SK-N-SH (cell line): Measurements from ENCODE around the gene HOMER3. TPM values are rescaled to one million over a fixed set of nuclear protein-coding genes. Genes with fewer than 3 reads are reported as not detected.

Experiments used
- CTCF ChIA-PET: fragments of 300-600, 350-600 bp; formaldehyde crosslinking; extraction: SDS; loops from one replicate; lab custom pipeline; 2021; lab: Yijun Ruan, JAX
- POLR2A ChIA-PET: fragments of 350-600 bp; sonication (Branson Sonifier 250); formaldehyde crosslinking; extraction: SDS; loops from one replicate; lab custom pipeline; 2020; ENCODE audit warnings: antibody characterized with exemption, inconsistent platforms; lab: Yijun Ruan, JAX
- DNase-seq: peaks from one replicate; pipeline ENCODE4 v3.0.0; 2012
- H2AFZ ChIP-seq: fragments of 200-600 bp; sonication (generic); 2 replicates; pipeline ENCODE4 v1.8.1; 2016; ENCODE audit warnings: antibody characterized with exemption, mild to moderate bottlenecking, low read depth
- H3F3A ChIP-seq: fragments of 200-600 bp; sonication (generic); replicated peaks from 2 replicates; pipeline ENCODE3; 2016; ENCODE audit warnings: antibody characterized with exemption, mild to moderate bottlenecking; ENCODE audit not compliant: insufficient read depth
- H3K27ac ChIP-seq, 2 experiments: fragments of 200-500 bp in 1 of 2; fragments of 200-600 bp in 1 of 2; sonication (Bioruptor generic) in 1 of 2; sonication (generic), shearing (Covaris generic) in 1 of 2; 2 replicates each; pipeline versions ENCODE4 v1.5.1 to v1.6.1; 2014 to 2016; ENCODE audit warnings: low read depth in 2 of 2, inconsistent platforms in 1 of 2, low read length in 1 of 2, mild to moderate bottlenecking in 1 of 2, mixed read lengths in 1 of 2
- H3K27me3 ChIP-seq: fragments of 200-600 bp; sonication (generic), shearing (Covaris generic); 2 replicates; pipeline ENCODE4 v1.6.1; 2016; ENCODE audit warnings: mixed run types; ENCODE audit not compliant: insufficient read depth
- H3K36me3 ChIP-seq, 2 experiments: fragments of 200-500 bp in 1 of 2; fragments of 200-600 bp in 1 of 2; sonication (Bioruptor generic) in 1 of 2; sonication (generic) in 1 of 2; replicated peaks in 1 of 2; 2 replicates each; pipeline versions ENCODE3 to v1.5.1; 2014 to 2016; ENCODE audit warnings: low read length in 1 of 2, mild to moderate bottlenecking in 1 of 2; ENCODE audit not compliant: insufficient read depth in 2 of 2, control insufficient read depth in 1 of 2
- H3K4me1 ChIP-seq, 2 experiments: fragments of 200-500 bp in 1 of 2; fragments of 200-600 bp in 1 of 2; sonication (Bioruptor generic) in 1 of 2; sonication (generic), shearing (Covaris generic) in 1 of 2; 2 replicates each; pipeline versions ENCODE4 v1.5.1 to v1.6.1; 2014 to 2016; ENCODE audit warnings: low read depth in 1 of 2, low read length in 1 of 2, mixed run types in 1 of 2; ENCODE audit not compliant: insufficient read depth in 2 of 2, control insufficient read depth in 1 of 2
- H3K4me2 ChIP-seq: fragments of 200-600 bp; sonication (generic), shearing (Covaris generic); 2 replicates; pipeline ENCODE4 v1.6.1; 2017; ENCODE audit warnings: mixed run types
- H3K4me3 ChIP-seq, 2 experiments: fragments of 200-500 bp in 1 of 2; fragments of 200-600 bp in 1 of 2; sonication (Bioruptor generic) in 1 of 2; sonication (generic), shearing (Covaris generic) in 1 of 2; 2 replicates each; pipeline versions ENCODE4 v1.5.1 to v1.8.1; 2014 to 2016; ENCODE audit warnings: low read depth in 2 of 2, inconsistent platforms in 1 of 2, low read length in 1 of 2, mild to moderate bottlenecking in 1 of 2, mixed read lengths in 1 of 2, moderate library complexity in 1 of 2
- H3K79me2 ChIP-seq: fragments of 200-600 bp; sonication (generic); 2 replicates; pipeline ENCODE4 v1.8.1; 2017; ENCODE audit warnings: mild to moderate bottlenecking; ENCODE audit not compliant: insufficient read depth
- H3K9ac ChIP-seq: fragments of 200-600 bp; sonication (generic); 2 replicates; pipeline ENCODE4 v1.6.1; 2017; ENCODE audit warnings: mixed run types
- H3K9me2 ChIP-seq: fragments of 200-600 bp; sonication (generic); 2 replicates; pipeline ENCODE4 v1.6.1; 2017; ENCODE audit warnings: mixed run types
- H3K9me3 ChIP-seq: fragments of 200-600 bp; sonication (generic); 2 replicates; pipeline ENCODE4 v1.6.1; 2017; ENCODE audit warnings: mixed run types, mild to moderate bottlenecking, moderate library complexity
- H4K20me1 ChIP-seq: fragments of 200-600 bp; sonication (generic); 2 replicates; pipeline ENCODE4 v1.6.1; 2017; ENCODE audit warnings: mild to moderate bottlenecking, mixed run types; ENCODE audit not compliant: insufficient read depth
- CTCF ChIP-seq: fragments of 200-600 bp; sonication (generic); IDR thresholded peaks from 2 replicates; pipeline ENCODE4 v1.6.1; 2017; ENCODE audit warnings: antibody characterized with exemption, mild to moderate bottlenecking, moderate library complexity
- EP300 ChIP-seq, 2 experiments: IDR thresholded peaks; 2 replicates each; pipeline versions ENCODE4 v1.4.0 to v1.6.1; 2012; ENCODE audit warnings: borderline replicate concordance in 1 of 2, low read depth in 1 of 2, low read length in 1 of 2
- FOSL2 ChIP-seq: IDR thresholded peaks from 2 replicates; pipeline ENCODE4 v1.4.0; 2012; ENCODE audit warnings: low read depth, mild to moderate bottlenecking, moderate library complexity, borderline replicate concordance
- FOXJ3 ChIP-seq: sonication (generic); formaldehyde crosslinking; IDR thresholded peaks from 2 replicates; pipeline ENCODE4 v1.5.1; 2020; ENCODE audit warnings: mild to moderate bottlenecking, missing genetic modification reagents
- FOXM1 ChIP-seq: IDR thresholded peaks from 2 replicates; pipeline ENCODE4 v1.4.0; 2012; ENCODE audit warnings: low read depth, mild to moderate bottlenecking
- GABPA ChIP-seq: IDR thresholded peaks from 2 replicates; pipeline ENCODE4 v1.4.0; 2012; ENCODE audit warnings: low read depth, mild to moderate bottlenecking
- GATA2 ChIP-seq: sonication (generic); formaldehyde crosslinking; IDR thresholded peaks from 2 replicates; pipeline ENCODE4 v1.5.0; 2020; ENCODE audit warnings: mild to moderate bottlenecking, missing genetic modification reagents
- IRF3 ChIP-seq: fragments of 150-350 bp; IDR thresholded peaks from 2 replicates; pipeline ENCODE4 v1.6.1; 2016; ENCODE audit warnings: mild to moderate bottlenecking, low read depth, low read length
- JUND ChIP-seq: IDR thresholded peaks from 2 replicates; pipeline ENCODE4 v1.4.0; 2012
- MEF2A ChIP-seq: IDR thresholded peaks from 2 replicates; pipeline ENCODE4 v1.4.0; 2012; ENCODE audit warnings: low read depth, borderline replicate concordance
- MXI1 ChIP-seq: IDR thresholded peaks from 2 replicates; pipeline ENCODE4 v1.6.1; 2012; ENCODE audit warnings: mild to moderate bottlenecking, low read depth, low read length, improper control_type of control experiment
- RAD21 ChIP-seq: IDR thresholded peaks from 2 replicates; pipeline ENCODE4 v1.6.1; 2012; ENCODE audit warnings: mild to moderate bottlenecking, low read length
- RCOR1 ChIP-seq: fragments of 150-350 bp; IDR thresholded peaks from 2 replicates; pipeline ENCODE4 v1.6.1; 2017; ENCODE audit warnings: antibody characterized with exemption, low read length
- RXRA ChIP-seq: IDR thresholded peaks from 2 replicates; pipeline ENCODE4 v1.4.0; 2012; ENCODE audit warnings: low read depth, mild to moderate bottlenecking, borderline replicate concordance
- SIN3A ChIP-seq: IDR thresholded peaks from 2 replicates; pipeline ENCODE4 v1.6.1; 2012; ENCODE audit warnings: low read depth, mild to moderate bottlenecking, low read length, moderate library complexity, borderline replicate concordance
- SMC3 ChIP-seq: IDR thresholded peaks from 2 replicates; pipeline ENCODE4 v1.6.1; 2012; ENCODE audit warnings: low read depth, low read length, improper control_type of control experiment
- TCF12 ChIP-seq: IDR thresholded peaks from 2 replicates; pipeline ENCODE4 v1.4.0; 2012
- USF1 ChIP-seq: IDR thresholded peaks from 2 replicates; pipeline ENCODE4 v1.4.0; 2012; ENCODE audit warnings: low read depth, borderline replicate concordance
- ZBTB33 ChIP-seq: IDR thresholded peaks from 2 replicates; pipeline ENCODE4 v1.4.0; 2012; ENCODE audit warnings: low read depth, borderline replicate concordance
- WGBS: methylation state at CpG from one replicate; pipeline ENCODE4 v1.1.6; 2017; ENCODE audit warnings: low lambda C conversion rate; 5-methylcytosine and 5-hydroxymethylcytosine counted together
- polyA plus RNA-seq, 3 experiments: library from polyadenylated mRNA; depleted of rRNA; stranded (reverse); fragments of >200 nt; gene quantifications; 2 replicates each; pipeline ENCODE4 v1.2.3, GENCODE V29; 2012

Gene HOMER3
- polyA plus RNA-seq, 1 of the 3 experiments (the other 2 are of a cell fraction) = 83.0 TPM

- no peak overlapping the region for H3K27ac ChIP-seq
- H4K20me1 ChIP-seq = no peaks in the 10 kb centered on the region
- peaks cover 3% of the 10 kb centered on the region for H3F3A ChIP-seq
- no peaks in the 10 kb centered on the region for H3K36me3 ChIP-seq
- H3K4me2 ChIP-seq = no peak overlapping the region
- H3K4me3 ChIP-seq = no peak overlapping the region
- peaks cover 0 to 4% of the 10 kb centered on the region in 2 experiments; a peak in 1 of 4 replicates for H3K4me1 ChIP-seq
- no peak overlapping the region for H2AFZ ChIP-seq
- no peaks in the 10 kb centered on the region for H3K9me3 ChIP-seq
- H3K9ac ChIP-seq = no peak overlapping the region
- TF ChIP-seq GATA2 (CRISPR knock-in tag) (no peak), ZBTB33 (no peak), SIN3A (no peak), JUND (no peak), MXI1 (no peak), RXRA (no peak), FOSL2 (no peak), CTCF (no peak), IRF3 (no peak), RAD21 (no peak), GABPA (no peak), TCF12 (no peak)
- ChIA-PET POLR2A (no interaction called here), CTCF (interaction anchor here (0.7 kb wide), 1 partner anchor 426 kb away, joined by 3 read pairs; no protein-coding TSS in a partner anchor)
- no peak for DNase-seq
- no peaks in the 10 kb centered on the region for H3K9me2 ChIP-seq
- H3K79me2 ChIP-seq = no peaks in the 10 kb centered on the region
- no peaks in the 10 kb centered on the region for H3K27me3 ChIP-seq
Measured at GRCh38 chr19:18946335-18946734, 5.3 kb upstream of the HOMER3 start.

GRCh38 chr19:18945297-18945696, 4.3 kb upstream of the HOMER3 start:
- ChIA-PET POLR2A (no interaction called here), CTCF (interaction anchor here (0.7 to 2.5 kb wide), 2 partner anchors 42 to 81 kb away, joined by 3 to 11 read pairs; no protein-coding TSS in a partner anchor)
- Histone ChIP-seq H3K9ac (no peak overlapping the region), H2AFZ (no peak overlapping the region), H3K4me1 (peaks cover 0 to 5% of the 10 kb centered on the region in 2 experiments; a peak in 1 of 4 replicates), H3K79me2 (peaks cover 5% of the 10 kb centered on the region), H3K27me3 (no peaks in the 10 kb centered on the region), H3K27ac (no peak overlapping the region), H3K9me3 (no peaks in the 10 kb centered on the region), H3K4me2 (no peak overlapping the region), H3F3A (peaks cover 3% of the 10 kb centered on the region), H3K9me2 (no peaks in the 10 kb centered on the region), H3K36me3 (no peaks in the 10 kb centered on the region), H3K4me3 (no peak overlapping the region), H4K20me1 (no peaks in the 10 kb centered on the region)
- 94% methylated on average over 7 of the region's 9 CpGs for WGBS
- no peak for TF ChIP-seq FOXJ3 (CRISPR knock-in tag)
- no peak for TF ChIP-seq RCOR1
- no peak for TF ChIP-seq EP300 (IDR thresholded peaks at IDR 0.05; ENCODE audit: borderline replicate concordance in 1 of 2, low read depth in 1 of 2, low read length in 1 of 2)
- TF ChIP-seq MEF2A = no peak
- TF ChIP-seq USF1 = no peak
- no peak for TF ChIP-seq FOXM1
- no peak for TF ChIP-seq SMC3
- DNase-seq = no peak
